HUES64 (cell line): Measurements from ENCODE around the gene XPC.

ENCODE experiments used
- H3K27ac ChIP-seq: 2 replicates; pipeline ENCODE4 v1.7.0; 2013; ENCODE audit warnings: low read depth, low read length, inconsistent platforms
- H3K27me3 ChIP-seq: 2 replicates; pipeline ENCODE4 v1.6.1; 2013; ENCODE audit warnings: mild to moderate bottlenecking, low read length; ENCODE audit not compliant: insufficient read depth
- H3K36me3 ChIP-seq: 2 replicates; pipeline ENCODE4 v1.6.1; 2013; ENCODE audit warnings: mild to moderate bottlenecking, low read length; ENCODE audit not compliant: insufficient read depth
- H3K4me1 ChIP-seq: 2 replicates; pipeline ENCODE4 v1.6.1; 2013; ENCODE audit warnings: mild to moderate bottlenecking, low read length, moderate library complexity; ENCODE audit not compliant: insufficient read depth
- H3K4me3 ChIP-seq: 2 replicates; pipeline ENCODE4 v1.5.1; 2013; ENCODE audit warnings: mild to moderate bottlenecking, low read length, moderate library complexity
- H3K9ac ChIP-seq: 2 replicates; pipeline ENCODE4 v1.6.1; 2013; ENCODE audit warnings: mild to moderate bottlenecking, low read depth, low read length
- H3K9me3 ChIP-seq: 2 replicates; pipeline ENCODE4 v1.6.1; 2013; ENCODE audit warnings: low read depth, low read length; ENCODE audit not compliant: insufficient read depth
- WGBS: fragments of 150-250, 120-280 bp; methylation state at CpG from one replicate; pipeline ENCODE4 v1.1.7; 2013; ENCODE audit warnings: missing lambda C conversion rate; 5-methylcytosine and 5-hydroxymethylcytosine counted together

XPC gene

DNA sequence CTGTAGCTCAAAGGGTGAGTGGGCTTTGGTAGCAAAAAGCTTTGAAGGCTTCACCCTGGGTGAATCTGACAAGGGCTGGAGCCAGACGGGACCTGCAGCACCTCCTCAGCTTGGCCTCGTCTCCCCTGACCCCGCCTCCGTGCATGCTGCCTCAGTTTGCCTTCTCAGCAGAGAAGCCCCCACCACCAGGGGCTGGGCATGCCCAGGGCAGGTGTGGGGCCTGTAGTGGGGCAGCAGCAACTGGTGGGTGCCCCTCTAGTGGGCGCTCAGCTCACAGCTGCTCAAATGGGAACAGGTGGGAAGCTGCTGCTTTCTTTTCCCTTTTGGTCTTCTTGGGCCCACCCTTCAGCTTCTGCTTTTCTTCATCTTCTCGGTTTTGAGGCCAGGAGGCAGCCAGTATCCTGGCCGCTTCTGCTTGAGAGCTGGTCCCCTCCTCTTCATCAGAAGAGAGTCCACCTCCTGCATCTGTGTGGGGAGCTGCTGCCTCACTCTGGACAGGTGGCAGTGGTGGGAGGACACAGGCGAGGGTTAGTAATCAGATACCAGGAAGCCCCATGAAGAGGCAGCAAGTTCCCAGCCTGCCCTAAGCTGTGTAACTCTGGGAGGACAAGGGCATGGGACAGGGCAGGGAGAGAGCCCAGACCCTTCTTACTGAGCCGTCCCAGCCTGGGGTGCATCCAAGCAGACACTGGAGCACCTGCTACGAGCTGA is 32.6 kb downstream of the XPC start:
- peaks cover 45% of the 10 kb centered on the region for H3K36me3 ChIP-seq
- peak overlapping the region; percentile 73 for H3K27ac ChIP-seq

DNA sequence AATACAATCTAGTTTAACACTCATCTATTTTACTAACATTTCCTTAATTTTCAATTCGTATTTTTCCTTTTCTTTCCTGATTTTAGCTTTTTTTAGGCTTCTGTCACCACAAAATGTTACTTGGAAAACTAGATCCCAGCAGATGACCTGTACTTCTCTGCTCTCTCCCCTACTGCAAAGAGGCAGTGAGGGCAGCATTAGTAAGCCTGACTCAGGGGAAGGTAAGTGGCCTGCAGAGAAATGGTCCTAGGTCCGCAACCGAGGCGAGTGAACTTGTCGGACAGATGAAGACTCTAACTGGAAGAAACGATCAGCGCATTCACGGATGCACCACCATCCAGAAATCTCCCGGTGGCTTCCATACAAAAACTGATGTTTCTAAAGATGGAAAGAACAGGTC is 33.2 kb downstream of the XPC start:
- Histone ChIP-seq H3K9me3 (no peaks in the 10 kb centered on the region), H3K27me3 (no peaks in the 10 kb centered on the region), H3K27ac (peak overlapping the region; percentile 73), H3K4me3 (no peak overlapping the region), H3K4me1 (peaks cover 37% of the 10 kb centered on the region; the same call in 1 of the 2 replicates), H3K9ac (peak overlapping the region; percentile 64; the same call in 1 of the 2 replicates), H3K36me3 (peaks cover 46% of the 10 kb centered on the region)
- WGBS = 93% methylated on average over 9 of the region's 9 CpGs

More for the DNA sequence above, 32.6 kb downstream of the XPC start:
- Histone ChIP-seq H3K4me3 (no peak overlapping the region), H3K27me3 (no peaks in the 10 kb centered on the region), H3K4me1 (peaks cover 37% of the 10 kb centered on the region; the same call in 1 of the 2 replicates), H3K9ac (no peak overlapping the region; the same call in 1 of the 2 replicates), H3K9me3 (no peaks in the 10 kb centered on the region)
- WGBS = 96% methylated on average over 10 of the region's 10 CpGs

DNA sequence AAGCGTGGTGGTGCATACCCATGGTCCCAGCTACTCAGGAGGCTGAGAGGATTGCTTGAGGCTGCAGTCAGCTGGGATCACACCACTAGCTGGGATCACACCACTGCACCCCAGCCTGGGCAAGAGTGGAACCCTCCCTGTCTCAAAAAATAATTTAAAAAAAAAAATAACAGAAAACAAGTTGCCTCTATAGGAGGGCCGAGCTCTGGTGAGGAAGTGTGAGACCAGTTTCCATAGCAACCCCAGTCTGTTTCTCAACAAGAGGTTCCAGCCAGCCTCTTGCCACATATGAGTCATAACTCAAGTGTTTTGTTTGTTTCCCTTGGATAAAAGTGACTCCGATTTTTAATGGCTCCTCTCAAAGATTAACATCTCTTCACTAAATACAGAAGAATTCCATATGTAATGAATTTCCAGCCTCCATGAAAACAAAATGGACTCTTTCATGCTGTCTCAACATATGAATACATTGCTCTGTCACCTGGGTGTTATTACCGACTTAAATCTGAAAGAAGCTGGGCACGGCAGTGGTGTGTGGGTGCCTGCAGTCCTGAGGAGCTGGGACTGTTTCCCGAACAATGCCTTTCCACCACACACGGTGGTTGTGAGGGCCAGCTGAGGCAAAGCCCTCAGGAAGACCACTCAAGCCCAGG is 33.9 kb downstream of the XPC start:
- Histone ChIP-seq H3K4me3 (no peak overlapping the region), H3K4me1 (peaks cover 37% of the 10 kb centered on the region; the same call in 1 of the 2 replicates), H3K9ac (peak overlapping the region; percentile 64; the same call in 1 of the 2 replicates)

DNA sequence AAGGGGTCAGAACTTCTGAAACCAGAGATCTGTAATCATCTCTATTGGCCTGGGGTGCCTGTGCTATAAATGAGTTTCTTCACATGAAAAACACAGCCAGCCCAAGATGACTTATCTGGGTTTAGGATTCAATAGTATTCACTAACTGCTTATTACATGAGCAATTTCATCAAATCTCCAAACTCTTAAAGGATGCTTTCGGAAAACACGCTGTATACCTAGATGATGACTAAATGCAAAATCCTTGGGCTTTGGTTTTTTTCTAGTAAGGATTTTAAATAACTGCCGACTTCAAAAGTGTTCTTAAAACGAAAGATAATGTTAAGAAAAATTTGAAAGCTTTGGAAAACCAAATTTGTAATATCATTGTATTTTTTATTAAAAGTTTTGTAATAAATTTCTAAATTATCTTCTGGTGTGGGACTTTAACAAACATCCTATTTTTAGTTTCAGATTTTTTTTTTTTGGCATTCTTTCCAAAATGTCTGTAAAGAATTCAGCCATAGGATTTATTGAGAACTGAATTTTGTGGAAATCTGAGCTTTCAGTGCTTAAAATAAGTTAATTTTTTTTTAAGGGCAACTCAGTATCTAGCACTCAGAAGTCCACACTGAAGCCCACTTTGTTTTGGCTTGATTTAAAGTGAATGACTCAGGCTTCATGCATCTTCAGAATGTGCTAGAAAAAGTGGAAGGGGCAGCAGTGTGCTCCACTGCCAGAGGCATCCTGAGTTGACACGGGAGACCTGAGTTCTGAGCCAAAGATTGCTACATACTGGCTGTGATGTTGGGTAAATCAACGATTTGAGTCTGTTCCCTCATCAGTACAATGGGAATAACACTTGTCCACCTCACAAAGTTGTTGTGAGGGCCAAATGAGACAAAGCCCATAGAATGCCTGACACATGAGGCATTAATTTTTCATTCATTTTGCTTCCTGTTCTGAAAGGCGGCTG is 34.9 kb downstream of the XPC start:
- Histone ChIP-seq H3K27ac (peak overlapping the region; percentile 73), H3K4me3 (no peak overlapping the region), H3K27me3 (no peaks in the 10 kb centered on the region), H3K9me3 (no peaks in the 10 kb centered on the region), H3K9ac (peak overlapping the region; percentile 52; the same call in 1 of the 2 replicates), H3K4me1 (peaks cover 37% of the 10 kb centered on the region; the same call in 1 of the 2 replicates), H3K36me3 (peaks cover 56% of the 10 kb centered on the region)
- WGBS = 82% methylated on average over 7 of the region's 7 CpGs

More for the DNA sequence above, 33.9 kb downstream of the XPC start:
- Histone ChIP-seq H3K27me3 (no peaks in the 10 kb centered on the region), H3K36me3 (peaks cover 50% of the 10 kb centered on the region), H3K9me3 (no peaks in the 10 kb centered on the region), H3K27ac (peak overlapping the region; percentile 73)
- WGBS = 55% methylated on average over 7 of the region's 7 CpGs

DNA sequence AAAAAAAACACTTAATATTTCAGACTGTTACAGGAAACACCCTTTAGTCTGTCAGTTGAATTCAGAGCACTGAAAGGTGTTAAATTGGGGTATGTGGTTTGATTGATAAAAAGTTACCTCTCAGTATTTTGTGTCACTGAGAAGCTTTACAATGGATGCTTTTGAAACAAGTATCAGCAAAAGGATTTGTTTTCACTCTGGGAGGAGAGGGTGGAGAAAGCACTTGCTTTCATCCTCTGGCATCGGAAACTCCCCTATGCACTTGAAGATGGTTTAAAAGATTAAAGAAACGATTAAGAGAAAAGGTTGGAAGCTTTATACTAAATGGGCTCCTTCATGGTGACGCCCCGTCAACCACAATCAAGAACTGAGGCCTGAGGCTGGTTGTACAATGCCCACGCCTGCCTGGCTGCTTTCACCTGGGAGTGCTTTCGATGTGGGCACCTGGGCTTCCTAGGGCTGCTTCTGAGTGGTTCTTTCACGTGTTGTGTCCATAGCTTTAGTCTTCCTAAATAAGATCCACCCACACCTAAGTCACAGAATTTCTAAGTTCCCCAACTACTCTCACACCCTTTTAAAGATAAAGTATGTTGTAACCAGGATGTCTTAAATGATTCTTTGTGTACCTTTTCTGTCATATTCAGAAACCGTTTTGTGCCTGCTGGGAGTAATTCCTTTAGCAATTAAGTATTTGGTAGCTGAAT is 35.7 kb downstream of the XPC start:
- Histone ChIP-seq H3K4me1 (peaks cover 31% of the 10 kb centered on the region; the same call in 1 of the 2 replicates), H3K9ac (peak overlapping the region; percentile 33; the same call in 1 of the 2 replicates), H3K9me3 (no peaks in the 10 kb centered on the region), H3K27ac (peak overlapping the region; percentile 73; the same call in 1 of the 2 replicates), H3K4me3 (no peak overlapping the region), H3K27me3 (no peaks in the 10 kb centered on the region), H3K36me3 (peaks cover 60% of the 10 kb centered on the region)
- WGBS = 87% methylated on average over 8 of the region's 8 CpGs

DNA sequence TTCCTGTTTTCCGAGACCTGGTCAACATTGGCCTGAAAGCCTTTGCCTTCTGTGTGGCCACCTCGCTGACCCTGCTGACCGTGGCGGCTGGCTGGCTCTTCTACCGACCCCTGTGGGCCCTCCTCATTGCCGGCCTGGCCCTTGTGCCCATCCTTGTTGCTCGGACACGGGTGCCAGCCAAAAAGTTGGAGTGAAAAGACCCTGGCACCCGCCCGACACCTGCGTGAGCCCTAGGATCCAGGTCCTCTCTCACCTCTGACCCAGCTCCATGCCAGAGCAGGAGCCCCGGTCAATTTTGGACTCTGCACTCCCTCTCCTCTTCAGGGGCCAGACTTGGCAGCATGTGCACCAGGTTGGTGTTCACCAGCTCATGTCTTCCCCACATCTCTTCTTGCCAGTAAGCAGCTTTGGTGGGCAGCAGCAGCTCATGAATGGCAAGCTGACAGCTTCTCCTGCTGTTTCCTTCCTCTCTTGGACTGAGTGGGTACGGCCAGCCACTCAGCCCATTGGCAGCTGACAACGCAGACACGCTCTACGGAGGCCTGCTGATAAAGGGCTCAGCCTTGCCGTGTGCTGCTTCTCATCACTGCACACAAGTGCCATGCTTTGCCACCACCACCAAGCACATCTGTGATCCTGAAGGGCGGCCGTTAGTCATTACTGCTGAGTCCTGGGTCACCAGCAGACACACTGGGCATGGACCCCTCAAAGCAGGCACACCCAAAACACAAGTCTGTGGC is 36.6 kb downstream of the XPC start:
- Histone ChIP-seq H3K4me3 (no peak overlapping the region), H3K27ac (no peak overlapping the region; the same call in 1 of the 2 replicates), H3K36me3 (peaks cover 58% of the 10 kb centered on the region), H3K4me1 (peaks cover 31% of the 10 kb centered on the region; the same call in 1 of the 2 replicates), H3K9ac (no peak overlapping the region), H3K9me3 (no peaks in the 10 kb centered on the region), H3K27me3 (no peaks in the 10 kb centered on the region)
- 94% methylated on average over 19 of the region's 19 CpGs for WGBS

DNA sequence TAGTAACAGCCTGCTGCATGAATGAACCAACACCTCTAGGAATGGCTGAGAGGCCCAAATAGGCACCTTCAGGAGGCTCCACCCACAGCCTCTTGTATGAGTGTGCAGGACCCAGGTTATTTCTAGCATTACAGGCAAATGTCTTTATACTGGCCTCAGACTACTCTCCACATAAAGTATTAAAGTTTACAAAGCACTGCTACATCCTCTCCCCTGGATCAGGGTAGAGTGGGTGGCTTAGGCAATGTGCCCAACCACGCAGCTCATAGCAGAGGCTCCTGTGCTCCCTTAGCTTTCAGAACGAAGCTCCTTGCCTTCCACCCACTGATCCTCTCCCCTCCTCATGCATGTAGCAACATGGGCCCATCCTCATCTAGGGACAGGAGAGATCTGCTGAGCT is 37.3 kb downstream of the XPC start:
- Histone ChIP-seq H3K27ac (no peak overlapping the region), H3K9ac (no peak overlapping the region), H3K36me3 (peaks cover 58% of the 10 kb centered on the region), H3K9me3 (no peaks in the 10 kb centered on the region), H3K27me3 (no peaks in the 10 kb centered on the region), H3K4me3 (no peak overlapping the region), H3K4me1 (peaks cover 31% of the 10 kb centered on the region; the same call in 1 of the 2 replicates)
- WGBS = 87% methylated on average over 2 of the region's 2 CpGs

DNA sequence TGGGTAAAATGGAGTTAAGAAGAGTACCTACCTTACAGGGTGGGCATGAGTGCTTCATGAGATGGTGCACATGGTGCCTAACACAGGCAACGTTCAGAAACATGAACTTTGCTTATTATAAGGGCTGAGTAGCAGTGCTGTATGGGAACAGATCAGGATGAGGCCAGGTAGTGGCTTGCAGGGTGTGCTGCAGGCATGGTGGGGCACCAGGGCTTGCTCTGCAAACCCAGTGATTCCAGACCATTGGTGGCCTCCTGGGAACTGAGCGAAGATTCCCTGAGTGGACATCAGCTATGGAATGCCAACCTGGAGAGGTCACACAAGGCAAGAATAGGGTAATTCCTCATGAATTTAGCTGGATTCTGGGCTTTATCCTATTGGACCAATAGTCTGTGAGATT is 37.7 kb downstream of the XPC start:
- no peaks in the 10 kb centered on the region for H3K27me3 ChIP-seq
- H3K4me3 ChIP-seq = no peak overlapping the region
- H3K4me1 ChIP-seq = peaks cover 31% of the 10 kb centered on the region; the same call in 1 of the 2 replicates
- H3K9ac ChIP-seq = no peak overlapping the region
- WGBS = 97% methylated on average over 2 of the region's 2 CpGs
- peaks cover 58% of the 10 kb centered on the region for H3K36me3 ChIP-seq
- no peak overlapping the region for H3K27ac ChIP-seq
- H3K9me3 ChIP-seq = no peaks in the 10 kb centered on the region

DNA sequence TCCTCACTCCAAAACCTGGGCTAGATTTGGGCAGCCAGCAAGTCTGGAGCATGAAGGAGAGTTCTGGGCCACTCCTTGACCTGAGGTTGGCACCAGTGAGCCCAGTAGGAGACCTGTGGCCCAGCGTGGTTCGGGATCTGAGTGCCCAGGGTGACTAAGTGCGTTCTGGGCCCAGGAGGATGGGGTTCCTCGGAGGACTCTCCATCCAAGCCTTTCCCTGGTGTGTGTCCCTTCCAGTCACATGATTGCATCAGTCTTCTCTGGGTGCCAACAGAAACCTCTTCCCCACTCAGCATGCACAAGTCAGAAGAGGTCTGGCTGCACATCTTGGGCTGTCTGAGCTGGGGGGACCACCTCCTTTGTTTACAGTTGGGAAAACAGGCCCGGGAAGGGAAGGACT is 38.6 kb downstream of the XPC start:
- H3K27me3 ChIP-seq = no peaks in the 10 kb centered on the region
- H3K9ac ChIP-seq = no peak overlapping the region
- WGBS = 94% methylated on average over 5 of the region's 5 CpGs
- no peaks in the 10 kb centered on the region for H3K9me3 ChIP-seq
- H3K4me1 ChIP-seq = peaks cover 26% of the 10 kb centered on the region; the same call in 1 of the 2 replicates
- no peak overlapping the region for H3K27ac ChIP-seq
- H3K36me3 ChIP-seq = peaks cover 61% of the 10 kb centered on the region
- no peak overlapping the region for H3K4me3 ChIP-seq
